DND-41 (cell line): ENCODE results near the gene NPAS2.

Experiments used
- ATAC-seq: fragments of 200-7000 bp; cut with Tn5 transposase; 3 replicates; pipeline ENCODE4 v1.9.1; 2021; ENCODE audit warnings: low read depth; ENCODE audit not compliant: insufficient read depth
- DNase-seq: peaks from one replicate; pipeline ENCODE4 v3.0.0-alpha.2; 2020
- H2AFZ ChIP-seq: 2 replicates; pipeline ENCODE4 v1.6.0; 2012; ENCODE audit warnings: low read depth, low read length
- H3K27ac ChIP-seq: 2 replicates; pipeline ENCODE4 v1.5.1; 2012; ENCODE audit warnings: low read length, inconsistent platforms
- H3K27me3 ChIP-seq: fragments of 200-600 bp; sonication (generic); 2 replicates; pipeline ENCODE4 v1.6.0; 2012; ENCODE audit warnings: low read length, mild to moderate bottlenecking, inconsistent platforms; ENCODE audit not compliant: insufficient read depth, poor library complexity
- H3K36me3 ChIP-seq: 2 replicates; pipeline ENCODE4 v1.5.1; 2012; ENCODE audit warnings: low read length, inconsistent platforms; ENCODE audit not compliant: insufficient read depth
- H3K4me1 ChIP-seq: 2 replicates; pipeline ENCODE4 v1.5.1; 2012; ENCODE audit warnings: mild to moderate bottlenecking, low read length; ENCODE audit not compliant: insufficient read depth
- H3K4me2 ChIP-seq: 2 replicates; pipeline ENCODE4 v1.6.0; 2012; ENCODE audit warnings: mild to moderate bottlenecking, moderate library complexity, low read length, inconsistent platforms; ENCODE audit not compliant: insufficient read depth
- H3K4me3 ChIP-seq, 2 experiments: fragments of 200-600 bp in 1 of 2; shearing (Covaris generic) in 1 of 2; 2 replicates each; pipeline ENCODE4 v1.5.1; 2012 to 2016; ENCODE audit warnings: inconsistent platforms in 2 of 2, low read length in 2 of 2, mild to moderate bottlenecking in 2 of 2, low read depth in 1 of 2, moderate library complexity in 1 of 2
- H3K79me2 ChIP-seq: 2 replicates; pipeline ENCODE4 v1.6.0; 2012; ENCODE audit warnings: low read length, inconsistent platforms; ENCODE audit not compliant: insufficient read depth
- H3K9ac ChIP-seq: 2 replicates; pipeline ENCODE4 v1.6.0; 2012; ENCODE audit warnings: low read depth, mild to moderate bottlenecking, inconsistent platforms, low read length, moderate library complexity
- H3K9me3 ChIP-seq: 2 replicates; pipeline ENCODE4 v1.5.1; 2012; ENCODE audit warnings: low read length, moderate library complexity, mild to moderate bottlenecking, inconsistent platforms; ENCODE audit not compliant: insufficient read depth, severe bottlenecking
- H4K20me1 ChIP-seq: 2 replicates; pipeline ENCODE4 v1.6.0; 2012; ENCODE audit warnings: low read length; ENCODE audit not compliant: insufficient read depth
- EZH2 ChIP-seq: IDR thresholded peaks from 3 replicates; pipeline ENCODE4 v1.6.1; 2012; ENCODE audit warnings: borderline replicate concordance, low read depth, mild to moderate bottlenecking, moderate library complexity, low read length, inconsistent platforms; ENCODE audit not compliant: severe bottlenecking
- TF ChIP-seq, protein P1 (sequence below): IDR thresholded peaks from 2 replicates; pipeline ENCODE4 v1.5.1; 2012; ENCODE audit warnings: borderline replicate concordance, low read length, moderate library complexity, mild to moderate bottlenecking; ENCODE audit not compliant: poor library complexity, severe bottlenecking; ENCODE audit errors: extremely low read depth

The NPAS2 gene

DNA sequence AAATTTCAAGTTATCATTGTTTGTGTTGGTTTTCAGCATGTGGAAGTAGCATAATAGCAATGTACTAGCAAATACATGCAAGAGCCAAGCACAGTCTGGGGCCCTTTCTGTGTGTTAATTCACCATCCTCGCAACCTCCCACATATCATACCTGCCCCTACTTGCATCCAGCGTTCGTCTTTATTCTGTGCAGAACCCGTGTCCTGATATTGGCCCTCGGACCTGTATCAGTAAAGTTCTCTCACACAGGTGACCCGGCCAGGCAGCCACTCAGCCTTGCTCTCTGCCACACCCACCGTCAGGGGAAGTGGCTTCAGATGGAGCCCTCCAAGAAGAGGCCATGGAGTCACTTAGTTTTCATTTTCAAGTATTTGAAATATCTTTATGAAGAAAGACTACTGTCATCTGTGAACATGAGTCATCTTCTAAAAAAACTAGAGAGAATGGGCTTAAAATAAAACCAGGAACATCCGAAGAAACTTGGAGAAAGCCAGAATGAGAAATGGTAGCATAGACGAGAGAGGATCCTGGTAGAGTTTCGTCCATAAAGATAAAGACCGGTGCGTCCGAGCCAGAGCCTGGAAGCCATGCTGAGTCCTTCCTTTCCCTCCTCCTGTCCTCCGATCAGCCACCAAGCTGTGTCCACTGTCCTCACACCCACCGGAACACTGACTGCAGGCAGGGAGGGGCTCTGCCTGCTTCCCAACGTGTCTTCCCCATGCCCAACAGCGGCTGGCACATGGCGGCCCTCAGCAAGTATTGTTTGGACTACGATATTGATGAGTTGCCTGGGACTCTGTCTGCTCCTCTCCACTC is 124.9 kb downstream of the NPAS2 start:
- no peaks in the 10 kb centered on the region for H4K20me1 ChIP-seq
- H3K36me3 ChIP-seq: no peaks in the 10 kb centered on the region
- no peaks in the 10 kb centered on the region for H3K27me3 ChIP-seq
- peaks cover 14% of the 10 kb centered on the region for H3K4me1 ChIP-seq
- H3K4me2 ChIP-seq: no peak overlapping the region
- no peak overlapping the region for H3K4me3 ChIP-seq
- no peak for TF ChIP-seq EZH2
- TF ChIP-seq, protein P1, sequence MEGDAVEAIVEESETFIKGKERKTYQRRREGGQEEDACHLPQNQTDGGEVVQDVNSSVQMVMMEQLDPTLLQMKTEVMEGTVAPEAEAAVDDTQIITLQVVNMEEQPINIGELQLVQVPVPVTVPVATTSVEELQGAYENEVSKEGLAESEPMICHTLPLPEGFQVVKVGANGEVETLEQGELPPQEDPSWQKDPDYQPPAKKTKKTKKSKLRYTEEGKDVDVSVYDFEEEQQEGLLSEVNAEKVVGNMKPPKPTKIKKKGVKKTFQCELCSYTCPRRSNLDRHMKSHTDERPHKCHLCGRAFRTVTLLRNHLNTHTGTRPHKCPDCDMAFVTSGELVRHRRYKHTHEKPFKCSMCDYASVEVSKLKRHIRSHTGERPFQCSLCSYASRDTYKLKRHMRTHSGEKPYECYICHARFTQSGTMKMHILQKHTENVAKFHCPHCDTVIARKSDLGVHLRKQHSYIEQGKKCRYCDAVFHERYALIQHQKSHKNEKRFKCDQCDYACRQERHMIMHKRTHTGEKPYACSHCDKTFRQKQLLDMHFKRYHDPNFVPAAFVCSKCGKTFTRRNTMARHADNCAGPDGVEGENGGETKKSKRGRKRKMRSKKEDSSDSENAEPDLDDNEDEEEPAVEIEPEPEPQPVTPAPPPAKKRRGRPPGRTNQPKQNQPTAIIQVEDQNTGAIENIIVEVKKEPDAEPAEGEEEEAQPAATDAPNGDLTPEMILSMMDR: no peak
- ATAC-seq (no peak), DNase-seq (no peak)
- H3K9ac ChIP-seq: no peak overlapping the region
- no peak overlapping the region for H3K27ac ChIP-seq
- no peak overlapping the region for H2AFZ ChIP-seq
- H3K9me3 ChIP-seq: no peaks in the 10 kb centered on the region
- H3K79me2 ChIP-seq: no peaks in the 10 kb centered on the region

DNA sequence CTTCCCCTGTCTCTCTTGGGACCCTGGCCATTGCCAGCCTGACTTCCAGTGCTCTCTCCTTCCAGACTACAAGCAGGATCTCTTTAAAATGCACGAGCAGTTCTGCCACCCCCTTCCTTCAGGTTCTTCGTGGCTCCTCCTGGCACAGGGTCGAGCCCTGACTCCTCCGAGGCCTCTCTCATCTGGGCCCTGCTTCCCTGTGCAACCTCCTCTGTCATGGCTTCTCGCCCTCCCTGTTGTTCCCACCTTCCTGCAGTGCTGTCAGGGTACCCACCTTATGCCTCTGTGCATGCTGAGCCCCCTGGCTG is 125.4 kb downstream of the NPAS2 start:
- H3K4me3 ChIP-seq: no peak overlapping the region
- no peaks in the 10 kb centered on the region for H3K27me3 ChIP-seq
- H4K20me1 ChIP-seq: no peaks in the 10 kb centered on the region
- ATAC-seq (no peak), DNase-seq (no peak)
- no peak overlapping the region for H3K4me2 ChIP-seq
- H3K4me1 ChIP-seq: peaks cover 14% of the 10 kb centered on the region
- TF ChIP-seq, protein P1: no peak
- no peak for TF ChIP-seq EZH2
- H3K27ac ChIP-seq: no peak overlapping the region
- H2AFZ ChIP-seq: no peak overlapping the region
- H3K9me3 ChIP-seq: no peaks in the 10 kb centered on the region
- H3K9ac ChIP-seq: no peak overlapping the region
- H3K79me2 ChIP-seq: no peaks in the 10 kb centered on the region
- no peaks in the 10 kb centered on the region for H3K36me3 ChIP-seq

DNA sequence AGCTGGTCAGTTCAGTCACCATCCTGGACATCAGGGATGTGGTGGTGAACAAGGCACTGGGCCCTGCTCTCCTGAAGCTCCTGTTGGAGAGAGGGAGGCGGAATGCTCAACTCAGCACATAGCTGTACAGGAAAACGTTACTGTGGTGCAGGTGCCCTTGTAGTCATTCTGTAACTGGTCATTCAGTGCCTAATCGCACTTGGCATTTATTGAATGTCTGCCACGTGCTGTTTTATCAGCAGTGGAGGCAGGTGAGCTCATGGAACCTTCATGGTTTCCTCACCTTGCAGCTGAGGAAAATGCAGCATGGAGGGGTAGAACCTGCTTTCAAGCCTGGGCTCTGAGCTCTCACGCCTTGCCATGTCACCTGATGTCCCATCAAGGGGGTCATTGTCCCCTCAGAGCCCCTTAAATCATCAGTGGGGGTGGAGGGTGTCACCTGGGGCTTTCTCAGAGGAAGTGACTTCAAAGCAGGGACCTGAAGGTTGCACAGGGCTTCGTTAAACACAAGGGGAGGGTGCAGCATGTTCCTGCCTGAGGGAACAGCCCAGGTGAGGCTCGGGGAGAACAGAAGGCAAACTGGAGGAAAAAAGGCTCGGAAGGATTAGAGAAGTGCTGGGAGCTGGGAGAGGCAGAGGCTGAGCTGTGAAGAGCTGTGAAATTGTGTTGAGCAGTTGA is 126.1 kb downstream of the NPAS2 start:
- TF ChIP-seq EZH2: no peak
- TF ChIP-seq, protein P1: no peak
- Histone ChIP-seq H3K4me3 (no peak overlapping the region), H3K79me2 (no peaks in the 10 kb centered on the region), H3K27ac (no peak overlapping the region), H3K4me1 (peaks cover 8% of the 10 kb centered on the region; the same call in 1 of the 2 replicates), H3K4me2 (no peak overlapping the region), H3K36me3 (no peaks in the 10 kb centered on the region), H3K9ac (no peak overlapping the region), H3K27me3 (no peaks in the 10 kb centered on the region), H3K9me3 (no peaks in the 10 kb centered on the region), H2AFZ (no peak overlapping the region), H4K20me1 (no peaks in the 10 kb centered on the region)
- DNase-seq: no peak
- no peak for ATAC-seq
